Tibial artery (tissue), 4 donors: Measurements from ENCODE around the gene DBT.

Source experiments
- DNase-seq, 2 donors: peaks; one replicate each; pipeline ENCODE4 v3.0.0-alpha.2; 2019
- H3K27ac ChIP-seq, 2 donors: fragments of 200-600 bp; sonication (generic) in 1 of 2; 1 replicate in 1 of 2; 2 replicates in 1 of 2; pipeline ENCODE4 v1.5.1; 2018 to 2019; ENCODE audit warnings: mild to moderate bottlenecking in 1 of 2
- H3K27me3 ChIP-seq, 2 donors: fragments of 200-600 bp; sonication (generic) in 1 of 2; one replicate each; pipeline versions ENCODE4 v1.5.1 to v1.6.0; 2016 to 2019
- H3K36me3 ChIP-seq, 3 donors: fragments of 200-600 bp; sonication (generic) in 2 of 3; one replicate each; pipeline ENCODE4 v1.5.1; 2016 to 2019; ENCODE audit warnings: mild to moderate bottlenecking in 2 of 3
- H3K4me1 ChIP-seq, 4 donors: fragments of 200-600 bp; sonication (generic) in 2 of 4; 1 replicate in 3 of 4; 2 replicates in 1 of 4; pipeline ENCODE4 v1.5.1; 2016 to 2019
- H3K4me3 ChIP-seq, 2 donors: fragments of 200-600 bp; sonication (generic) in 1 of 2; 1 replicate in 1 of 2; 2 replicates in 1 of 2; pipeline ENCODE4 v1.5.1; 2018 to 2019; ENCODE audit warnings: mild to moderate bottlenecking in 2 of 2
- H3K9me3 ChIP-seq, 3 donors: fragments of 200-600 bp; sonication (generic) in 1 of 3; one replicate each; pipeline ENCODE4 v1.5.1; 2016 to 2019
- CTCF ChIP-seq, 2 experiments: fragments of 200-600 bp in 1 of 2; fragments of 450-650 bp in 1 of 2; IDR thresholded peaks; one replicate each; pipeline ENCODE4 v1.5.1; 2017 to 2019; ENCODE audit warnings: antibody characterized with exemption in 2 of 2, mild to moderate bottlenecking in 1 of 2, moderate library complexity in 1 of 2
- intact Hi-C: fragments of 100-400 bp; cut with DNase I; formaldehyde crosslinking; loops from one replicate; pipeline ENCODE4 v1.15.0; 2023; ENCODE audit warnings: low total_unique reads

Gene DBT

GRCh38 chr1:100187912-100188311 is 61.7 kb downstream of the DBT start:
- peak in 1 of 2 donors; percentile 49 for DNase-seq
- H3K27ac ChIP-seq: no peak overlapping the region
- intact Hi-C loops: no loop called here

GRCh38 chr1:100184536-100184935 is 65.1 kb downstream of the DBT start:
- Histone ChIP-seq H3K27me3 (no peaks in the 10 kb centered on the region), H3K36me3 (peaks cover 0 to 8% (median 0%) of the 10 kb centered on the region in 3 donors), H3K4me1 (no peaks in the 10 kb centered on the region), H3K27ac (no peak overlapping the region), H3K4me3 (no peak overlapping the region), H3K9me3 (no peaks in the 10 kb centered on the region)
- intact Hi-C loops: no loop called here
- no peak for DNase-seq
- TF ChIP-seq CTCF (IDR thresholded peaks at IDR 0.05): no peak

More at GRCh38 chr1:100187912-100188311, 61.7 kb downstream of the DBT start:
- H3K4me3 ChIP-seq: no peak overlapping the region
- H3K4me1 ChIP-seq: no peaks in the 10 kb centered on the region
- no peak for TF ChIP-seq CTCF (IDR thresholded peaks at IDR 0.05)
- no peaks in the 10 kb centered on the region for H3K27me3 ChIP-seq
- no peaks in the 10 kb centered on the region for H3K9me3 ChIP-seq
- H3K36me3 ChIP-seq: peaks cover 0 to 15% (median 6%) of the 10 kb centered on the region in 3 donors

- no peak for DNase-seq
- Histone ChIP-seq H3K36me3 (peaks cover 0 to 8% (median 0%) of the 10 kb centered on the region in 3 donors), H3K27me3 (no peaks in the 10 kb centered on the region), H3K4me3 (no peak overlapping the region), H3K4me1 (no peaks in the 10 kb centered on the region), H3K27ac (no peak overlapping the region), H3K9me3 (no peaks in the 10 kb centered on the region)
- intact Hi-C loops: no loop called here
- no peak for TF ChIP-seq CTCF (IDR thresholded peaks at IDR 0.05)
These were observed 66.3 kb downstream of the DBT start for GRCh38 chr1:100183370-100183769.

GRCh38 chr1:100178091-100178490 is 71.5 kb downstream of the DBT start, which contains the start of gene LRRC39:
Gene LRRC39, minus strand, starts transcription at chr1:100178256. Its CDS starts 9,740 bp downstream, at chr1:100168516.
- Histone ChIP-seq H3K9me3 (no peaks in the 10 kb centered on the region), H3K36me3 (peaks cover 0 to 4% (median 0%) of the 10 kb centered on the region in 3 donors), H3K27ac (no peak within 1 kb of the TSS), H3K4me1 (no peaks in the 10 kb centered on the region), H3K4me3 (no peak within 1 kb of the TSS), H3K27me3 (no peaks in the 10 kb centered on the region)
- intact Hi-C loops: no loop called here
- no peak for DNase-seq
- no peak for TF ChIP-seq CTCF (IDR thresholded peaks at IDR 0.05)

DNA sequence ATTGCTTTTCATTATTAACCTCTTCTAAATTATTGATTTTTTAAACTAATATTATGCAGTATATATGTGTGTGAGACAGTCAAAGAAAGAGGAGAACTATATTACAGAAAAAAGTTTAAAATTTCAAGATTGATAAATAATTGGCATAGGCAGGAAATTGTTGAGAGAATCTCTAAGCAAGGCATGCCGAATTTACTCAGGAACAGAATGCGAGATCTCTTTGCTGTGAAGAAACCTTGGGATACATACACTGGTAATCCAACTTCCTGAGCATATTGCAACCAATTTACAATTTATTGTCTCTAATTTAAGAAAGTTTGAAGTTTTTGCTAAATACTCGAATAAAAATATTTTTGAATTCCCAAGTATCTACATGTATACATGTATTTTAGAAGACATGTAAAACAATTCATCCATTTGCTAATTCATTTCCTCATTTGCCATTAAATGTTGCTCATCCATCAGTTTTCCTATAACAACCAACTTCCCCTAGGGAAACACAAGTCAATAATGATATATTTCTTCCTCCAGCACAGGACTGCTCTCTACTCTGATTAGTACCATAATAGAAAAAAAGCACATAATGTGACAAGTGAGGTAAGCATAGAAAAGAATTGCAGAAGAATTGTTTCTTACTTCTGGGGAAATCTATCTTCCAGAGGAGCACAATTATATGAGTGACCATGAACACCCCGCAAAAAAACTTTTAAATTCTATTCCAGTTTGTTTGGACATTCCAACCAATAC is 72.2 kb downstream of the DBT start:
- Histone ChIP-seq H3K27ac (no peak overlapping the region), H3K4me3 (no peak overlapping the region), H3K9me3 (no peaks in the 10 kb centered on the region), H3K27me3 (no peaks in the 10 kb centered on the region), H3K36me3 (no peaks in the 10 kb centered on the region), H3K4me1 (no peaks in the 10 kb centered on the region)
- intact Hi-C loops: no loop called here
- no peak for DNase-seq
- no peak for TF ChIP-seq CTCF (IDR thresholded peaks at IDR 0.05)
